ENCODE data around the gene TAS2R50.
"Not testable (repeated sequence)": the region's sequence is repeated elsewhere in the genome, so short reads cannot be mapped to it uniquely, and the experiment has no call there.

Gene TAS2R50, protein sequence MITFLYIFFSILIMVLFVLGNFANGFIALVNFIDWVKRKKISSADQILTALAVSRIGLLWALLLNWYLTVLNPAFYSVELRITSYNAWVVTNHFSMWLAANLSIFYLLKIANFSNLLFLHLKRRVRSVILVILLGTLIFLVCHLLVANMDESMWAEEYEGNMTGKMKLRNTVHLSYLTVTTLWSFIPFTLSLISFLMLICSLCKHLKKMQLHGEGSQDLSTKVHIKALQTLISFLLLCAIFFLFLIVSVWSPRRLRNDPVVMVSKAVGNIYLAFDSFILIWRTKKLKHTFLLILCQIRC

DNA sequence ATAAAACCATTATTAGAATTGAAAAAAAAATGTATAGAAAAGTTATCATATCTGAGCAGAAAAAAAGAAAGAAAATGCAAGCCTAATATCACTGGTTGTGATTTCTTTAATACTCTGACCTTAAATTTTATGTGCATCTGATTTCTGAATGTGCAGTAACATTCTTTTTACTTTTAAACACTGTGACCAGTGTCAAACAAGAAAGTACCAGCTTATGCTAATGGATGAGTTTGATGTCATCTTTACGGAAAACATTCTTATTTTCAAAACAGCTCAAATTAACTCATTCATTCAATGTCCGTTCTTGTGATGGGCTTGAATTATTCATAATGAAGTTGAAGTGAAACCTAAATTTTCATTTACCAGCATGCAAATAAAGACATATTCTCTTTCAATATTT lies at the start of gene TAS2R50:
TSS of gene TAS2R50 (minus strand) at position 101 of the 400 bp plus-strand sequence. CDS start at position 49, 52 bp downstream.
- DNase-seq = no peak

DNA sequence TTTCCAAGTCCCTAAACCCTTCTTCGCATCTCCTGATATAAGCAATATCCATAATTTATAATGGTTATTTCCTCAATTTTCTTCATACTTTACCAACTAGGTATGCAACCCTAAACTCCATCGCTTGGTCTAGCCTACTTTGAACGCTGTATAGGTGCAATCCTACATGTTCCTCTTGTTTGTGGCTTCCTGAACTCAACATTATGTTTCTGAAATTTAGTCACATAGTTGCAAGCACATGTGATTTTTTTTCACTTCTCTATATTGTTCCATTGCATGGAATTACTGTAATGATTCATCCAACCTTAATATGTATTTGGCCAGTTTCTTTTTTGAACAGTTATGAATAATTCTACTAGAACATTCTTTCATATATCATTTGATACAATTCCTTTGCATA lies 47.2 kb upstream of the TAS2R50 start:
- DNase-seq = not testable (repeated sequence)

DNA sequence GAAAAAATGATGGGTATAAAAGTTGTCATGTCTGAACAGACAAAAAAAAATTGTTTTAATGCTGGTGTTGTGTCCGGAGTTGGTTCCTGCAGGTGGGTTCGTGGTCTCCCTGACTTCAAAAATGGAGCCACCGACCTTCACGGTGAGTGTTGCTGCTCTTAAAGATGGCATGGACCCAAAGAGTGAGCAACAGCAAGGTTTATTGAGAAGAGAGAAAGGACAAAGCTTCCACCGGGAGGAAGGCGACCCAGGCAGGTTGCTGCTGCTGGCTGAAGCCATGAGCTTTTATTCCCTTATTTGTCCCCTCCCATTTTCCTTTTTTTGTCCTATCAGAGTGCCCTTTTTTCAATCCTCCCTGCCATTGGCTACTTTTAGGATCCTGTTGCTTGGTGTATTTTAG lies 44.6 kb upstream of the TAS2R50 start, which contains the start of gene TAS2R31:
TSS of gene TAS2R31 (minus strand) at position 101 of the 400 bp plus-strand sequence. CDS start at position 29, 72 bp downstream.
- DNase-seq = no peak

DNA sequence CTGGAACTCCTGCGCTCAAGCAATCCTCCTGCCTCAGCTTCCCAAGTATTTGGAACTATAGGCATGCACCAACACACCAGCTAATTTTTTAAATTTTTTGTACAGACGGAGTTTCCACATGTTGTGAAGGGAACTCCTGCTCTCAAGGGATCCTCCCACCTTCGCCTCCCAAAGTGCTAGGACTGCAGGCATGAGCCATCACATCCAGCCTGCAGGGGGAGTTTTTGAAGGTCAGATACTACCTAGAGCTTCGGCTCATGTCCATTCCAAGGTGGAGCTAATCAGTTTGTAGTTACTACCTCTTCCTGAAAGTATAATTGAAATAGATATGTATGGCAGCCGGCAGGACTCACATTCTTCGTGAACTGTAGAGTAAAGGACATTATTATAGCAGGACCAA lies 39.4 kb upstream of the TAS2R50 start:
- no peak for DNase-seq

DNA sequence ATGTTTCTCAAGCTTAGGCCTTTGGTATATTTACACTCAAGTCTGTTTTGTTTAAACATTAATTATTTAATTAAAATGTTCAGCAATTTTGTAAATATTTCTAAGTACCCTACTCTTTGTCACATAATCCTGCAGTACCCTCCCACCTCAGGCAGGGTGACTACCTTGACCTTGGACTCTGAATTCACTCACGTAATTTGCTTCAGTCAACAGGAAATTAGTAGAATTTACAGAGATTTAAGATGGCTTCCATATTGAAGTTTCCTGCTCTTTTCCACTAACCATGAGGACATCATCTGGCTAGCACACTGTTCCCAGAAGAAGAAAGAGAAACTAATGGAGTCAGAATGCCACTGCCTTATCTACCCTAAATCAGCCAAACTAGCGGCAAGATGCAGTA lies 36.7 kb upstream of the TAS2R50 start:
- no peak for DNase-seq

DNA sequence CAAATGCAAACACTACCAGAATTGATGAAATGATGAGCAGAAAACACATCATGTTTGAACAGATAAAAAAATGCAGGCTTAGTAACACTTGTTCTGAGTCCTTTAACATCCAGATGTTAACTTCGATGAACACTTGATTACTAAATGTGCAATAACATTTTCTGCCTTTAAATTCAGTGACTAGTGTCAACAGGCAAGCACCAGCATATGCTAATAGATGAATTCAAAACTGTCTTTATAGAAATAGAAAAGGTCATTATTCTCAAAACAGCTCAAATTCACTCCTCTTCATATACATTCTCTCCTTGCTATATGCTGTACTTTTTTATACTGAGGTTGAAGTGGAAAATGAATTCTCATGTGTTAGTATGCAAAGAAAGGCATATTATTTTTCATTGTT lies 35.8 kb upstream of the TAS2R50 start, which contains the start of gene TAS2R19:
TSS of gene TAS2R19 (minus strand) at position 101 of the 400 bp plus-strand sequence. CDS start at position 52, 49 bp downstream.
- DNase-seq = no peak

DNA sequence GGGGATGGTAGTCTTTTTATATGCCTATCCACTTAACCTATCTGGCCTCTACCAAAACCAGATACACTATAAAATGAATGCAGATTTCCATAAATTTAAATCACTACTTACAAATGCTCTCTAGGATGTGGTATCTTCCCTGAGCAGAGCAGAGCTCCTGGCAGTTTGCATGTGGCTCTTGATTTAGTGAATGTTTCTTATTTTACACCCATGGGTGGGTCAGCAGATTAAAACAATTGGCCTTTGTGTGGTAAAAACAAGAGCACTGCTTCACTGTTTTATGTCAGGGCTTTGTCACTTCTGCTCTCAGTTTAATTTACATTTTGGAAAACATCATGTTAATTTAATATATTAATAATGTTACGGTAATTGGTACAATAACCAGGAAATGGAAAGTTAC lies 30.2 kb upstream of the TAS2R50 start:
- DNase-seq = no peak

DNA sequence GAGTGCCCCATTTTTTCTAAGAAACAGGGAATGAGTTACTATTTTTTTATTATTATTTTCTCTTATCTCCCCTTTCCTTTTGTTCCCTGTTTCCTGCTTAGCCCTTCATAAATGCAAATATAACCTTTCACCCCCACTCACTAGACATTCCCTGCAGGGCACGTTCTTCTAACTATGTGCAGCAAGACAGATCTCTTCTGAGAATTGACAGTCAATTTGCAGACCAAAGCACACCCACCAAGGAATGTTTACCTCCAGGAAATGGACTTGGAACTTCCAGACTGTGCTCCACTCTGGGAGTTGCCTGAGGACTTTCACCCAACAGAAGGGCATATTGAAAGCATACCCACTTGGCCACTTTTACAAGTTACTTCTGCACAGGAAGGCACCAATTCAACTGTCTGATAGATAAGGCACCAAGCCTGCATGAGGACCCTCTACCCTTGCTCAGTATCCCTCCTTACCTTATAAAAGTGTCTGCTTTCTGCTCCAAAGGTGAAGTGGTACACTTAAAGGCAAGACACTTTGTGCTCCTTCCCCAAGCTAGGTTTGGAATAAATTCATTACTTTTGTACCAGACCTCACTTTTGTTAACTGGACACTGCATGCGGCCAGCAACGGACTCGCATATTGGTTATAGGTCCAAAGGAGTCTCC lies 29.2 kb upstream of the TAS2R50 start:
- DNase-seq = no peak

DNA sequence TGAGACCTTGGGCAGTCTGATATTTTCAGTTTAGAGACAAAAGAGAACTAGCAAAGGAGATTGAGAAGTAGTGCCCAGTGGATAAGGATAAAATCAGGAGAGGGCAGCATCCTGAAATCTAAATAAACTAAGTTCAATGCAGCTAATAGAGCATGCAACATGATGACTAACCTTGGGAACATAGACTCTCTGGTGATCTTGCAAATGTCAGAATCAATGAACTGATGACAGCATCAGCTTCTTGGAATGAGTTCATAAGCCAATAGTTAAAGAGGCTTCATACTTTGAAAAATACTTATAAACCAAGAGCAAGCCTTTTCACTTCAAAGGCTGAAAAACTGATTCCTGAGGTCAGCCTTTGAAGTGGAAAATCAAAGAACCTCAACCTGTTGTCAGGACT lies 27.5 kb upstream of the TAS2R50 start:
- no peak for DNase-seq

DNA sequence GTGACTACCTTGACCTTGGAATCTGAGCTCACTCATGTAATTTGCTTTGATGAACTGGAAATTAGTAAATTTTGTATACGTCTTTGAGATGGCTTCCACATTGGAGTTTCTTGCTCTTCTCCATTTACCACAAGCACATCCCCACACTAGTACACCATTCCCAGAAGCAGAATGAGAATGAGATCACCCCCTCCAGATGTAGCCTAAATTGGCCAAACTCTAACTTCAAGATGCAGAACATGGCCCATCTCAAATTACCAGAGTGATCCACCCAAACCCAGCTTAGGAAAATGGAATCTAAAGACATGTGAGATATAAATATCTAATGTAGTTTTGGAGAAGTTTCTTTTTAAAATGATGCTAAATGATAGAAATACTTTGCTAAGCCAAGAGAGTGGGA lies 20.9 kb upstream of the TAS2R50 start:
- DNase-seq = no peak

DNA sequence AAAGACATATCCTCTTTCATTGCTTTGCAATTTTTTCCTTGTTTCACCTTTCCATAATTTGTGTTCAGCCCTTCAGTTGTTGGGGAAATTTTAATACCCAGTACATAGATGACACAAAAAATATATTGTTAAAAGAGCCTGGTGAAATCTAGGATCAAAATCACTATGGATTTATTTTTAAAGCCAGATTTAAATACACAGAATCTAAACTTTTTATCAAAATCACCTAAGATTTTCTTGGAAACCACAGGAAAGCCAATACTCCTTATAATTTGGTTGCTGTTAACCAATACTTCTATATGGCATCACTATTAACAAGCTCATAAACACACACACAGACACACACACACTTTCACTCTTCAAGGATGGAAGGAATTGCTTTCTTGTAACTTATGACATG lies 11.5 kb upstream of the TAS2R50 start, which contains the start of gene TAS2R20:
TSS of gene TAS2R20 (minus strand) at position 101 of the 400 bp plus-strand sequence. CDS start 429 bp downstream, outside the sequence.
- no peak for DNase-seq

DNA sequence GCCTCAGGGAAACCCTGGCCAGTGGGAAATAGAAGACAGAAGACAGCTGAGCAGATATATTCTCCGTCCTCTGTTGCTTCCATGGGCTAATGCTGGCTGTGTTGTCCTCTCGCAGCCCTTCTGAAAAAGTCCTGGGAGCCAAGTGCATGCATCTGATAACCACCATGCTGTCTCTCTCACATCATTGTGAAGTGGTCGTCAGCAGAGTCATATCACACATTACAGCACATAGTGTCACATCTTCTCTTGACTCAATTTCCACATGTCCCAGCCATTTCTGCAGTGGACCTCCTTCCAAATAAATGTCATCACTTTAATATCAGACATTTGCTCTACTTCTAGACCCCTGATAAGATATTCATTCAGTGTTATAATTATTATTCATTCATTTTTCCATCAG lies 7.6 kb upstream of the TAS2R50 start:
- DNase-seq = no peak

DNA sequence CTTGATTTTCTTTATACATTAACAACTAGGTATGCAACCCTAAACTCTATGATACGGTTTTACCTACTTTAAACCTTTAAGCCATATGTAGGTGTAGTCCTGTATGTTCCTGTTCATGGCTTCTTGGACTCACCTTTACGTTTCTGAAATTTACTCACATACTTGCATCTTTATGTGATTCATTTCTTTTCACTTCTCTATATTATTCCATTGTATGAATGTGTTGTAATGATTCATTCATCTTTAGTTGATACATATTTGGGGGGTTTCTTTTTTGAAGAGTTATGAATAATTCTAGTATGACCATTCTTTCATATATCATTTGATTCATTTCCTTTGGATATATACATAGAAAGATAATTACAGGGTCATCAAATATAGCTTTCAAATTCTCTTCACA lies 2.4 kb upstream of the TAS2R50 start:
- no peak for DNase-seq

DNA sequence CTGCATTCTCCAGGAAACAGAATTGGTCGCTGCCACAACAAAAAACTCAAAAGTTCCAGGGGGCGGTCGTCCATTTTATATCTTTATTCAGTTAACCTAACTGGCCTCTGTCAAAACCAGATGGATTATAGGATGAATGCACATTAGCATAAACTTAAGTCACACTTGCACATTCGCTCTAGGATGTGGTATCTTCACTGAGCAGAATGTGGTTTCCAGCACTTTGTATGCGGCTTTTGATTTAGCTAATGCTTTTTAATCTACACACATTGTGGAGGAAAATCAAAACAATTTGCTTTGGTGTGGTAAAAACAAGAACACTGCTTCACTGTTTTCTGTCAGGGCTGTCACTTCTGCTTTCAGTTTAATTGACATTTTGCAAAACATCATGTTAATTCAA lies 4.5 kb downstream of the TAS2R50 start:
- DNase-seq = peak; percentile 11

DNA sequence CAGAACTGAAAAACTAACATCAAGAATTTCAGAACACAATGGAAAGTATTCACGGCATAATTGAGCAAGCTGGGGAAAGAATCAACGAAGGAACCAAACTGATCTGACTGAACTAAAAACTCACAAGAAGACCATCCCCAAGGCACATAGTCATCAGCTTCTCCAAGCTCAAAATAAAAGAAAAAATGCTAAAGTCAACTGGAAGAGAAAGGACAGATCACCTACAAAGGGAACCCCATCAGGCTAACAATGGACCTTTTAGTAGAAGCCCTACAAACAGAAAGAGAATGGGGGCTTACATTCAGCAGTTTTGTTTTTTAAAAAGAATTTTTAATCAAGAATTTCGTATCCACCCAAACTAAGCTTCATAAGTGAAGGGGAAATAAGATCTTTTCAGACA lies 11.7 kb downstream of the TAS2R50 start:
- DNase-seq = no peak

DNA sequence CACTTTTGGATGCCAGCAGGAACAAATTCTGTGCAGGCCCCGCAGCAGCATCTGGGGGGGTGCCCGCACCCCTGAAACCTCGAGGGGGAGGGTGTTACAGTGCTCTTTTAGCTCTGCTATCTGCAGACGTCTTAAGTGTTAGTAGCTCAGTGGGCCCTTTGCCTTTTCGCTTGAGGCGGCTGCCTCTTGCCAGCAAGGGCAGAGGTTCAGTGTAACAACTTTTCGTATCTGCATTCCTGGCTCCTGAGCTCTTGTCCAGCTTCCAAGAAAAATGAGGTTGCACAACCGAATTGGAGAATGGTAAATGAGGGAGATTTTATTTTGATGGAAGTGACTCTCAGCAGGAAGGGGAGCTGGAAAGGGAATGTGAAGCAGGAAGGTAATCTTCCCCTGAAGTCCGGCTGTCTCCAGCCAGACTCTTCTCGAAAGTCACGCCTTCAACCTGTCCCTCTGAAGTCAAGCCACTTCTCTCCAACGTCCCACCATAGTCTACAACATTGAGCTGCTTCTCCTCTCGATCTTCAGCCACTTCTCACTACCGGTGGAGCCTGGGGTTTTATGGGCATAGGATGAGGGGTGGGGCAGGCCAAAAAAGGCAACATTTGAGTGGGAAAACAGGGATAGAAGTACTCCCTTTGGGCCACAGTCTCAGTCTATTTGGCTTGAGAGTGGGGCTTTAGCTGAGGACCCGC lies 17.8 kb downstream of the TAS2R50 start:
- DNase-seq = no peak

DNA sequence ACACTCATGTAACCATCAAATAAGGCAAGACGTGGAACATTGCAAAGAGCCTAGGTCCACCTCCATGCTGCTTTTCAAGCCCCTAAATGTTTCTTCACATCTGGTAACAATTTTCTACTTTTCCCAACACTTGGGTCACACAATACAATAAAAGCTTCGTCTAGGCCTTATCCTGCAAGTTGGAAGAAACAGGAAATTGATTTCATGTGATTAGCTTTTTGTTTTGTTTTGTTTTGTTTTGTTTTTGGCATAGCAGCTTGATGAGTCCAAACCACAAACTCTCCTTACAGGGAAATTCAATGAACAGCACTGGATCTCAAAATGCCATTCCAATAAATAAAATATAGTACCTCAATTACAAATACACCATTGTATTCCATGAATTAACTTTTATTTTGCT lies 19.3 kb downstream of the TAS2R50 start:
- no peak for DNase-seq

DNA sequence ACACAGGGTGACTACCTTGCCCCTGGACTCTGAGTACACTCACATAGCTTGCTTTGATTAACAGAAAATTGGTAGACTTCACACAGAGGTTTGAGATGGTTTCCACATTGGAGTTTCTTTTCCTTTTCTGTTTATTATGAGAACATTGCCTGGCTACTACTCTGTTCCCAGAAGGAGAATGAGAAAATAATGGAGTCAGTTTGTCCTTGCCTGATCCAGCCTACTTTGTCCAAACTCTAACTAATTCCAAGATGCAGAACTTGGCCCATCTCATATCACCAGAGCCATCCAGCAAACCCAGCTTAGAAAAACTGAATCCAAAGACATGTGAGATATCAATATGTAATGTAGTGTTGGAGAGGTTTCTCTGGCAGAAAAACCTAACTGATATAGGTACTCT lies 20.4 kb downstream of the TAS2R50 start:
- no peak for DNase-seq

DNA sequence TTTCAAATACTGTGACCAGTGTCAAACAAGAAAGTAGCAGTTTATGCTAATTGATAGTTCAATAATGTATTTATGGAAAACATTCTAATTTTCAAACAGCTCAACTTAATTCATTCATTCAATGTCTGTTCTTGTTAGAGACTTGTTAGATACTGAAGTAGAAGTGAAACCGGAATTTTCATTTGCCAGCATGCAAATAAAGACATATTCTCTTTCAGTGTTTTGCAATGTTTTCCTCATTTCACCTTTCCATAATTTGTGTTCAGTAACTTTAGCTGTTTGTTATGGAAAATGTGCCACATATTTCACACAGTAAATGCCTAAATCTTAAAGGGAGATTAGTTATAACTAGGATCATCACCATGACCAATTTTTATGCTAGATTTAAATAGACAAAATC lies 21.2 kb downstream of the TAS2R50 start:
- no peak for DNase-seq

DNA sequence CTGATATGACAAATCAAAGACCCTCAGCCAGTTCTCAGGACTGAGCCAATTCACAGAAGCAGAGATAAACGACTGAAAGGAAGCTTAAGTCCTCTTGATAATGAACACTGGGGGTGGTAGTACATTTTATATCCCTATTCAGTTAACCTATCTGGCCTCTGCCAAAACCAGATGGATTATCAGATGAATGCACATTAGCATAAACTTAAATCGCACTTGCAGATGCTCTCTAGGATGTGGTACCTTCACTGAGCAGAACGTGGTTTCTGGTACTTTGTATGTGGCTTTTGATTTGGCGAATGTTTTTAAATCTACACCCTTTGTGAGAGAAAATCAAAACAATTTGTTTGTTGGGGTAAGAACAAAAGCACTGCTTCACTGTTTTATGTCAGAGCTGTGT lies 26.5 kb downstream of the TAS2R50 start:
- DNase-seq = peak; percentile 72

DNA sequence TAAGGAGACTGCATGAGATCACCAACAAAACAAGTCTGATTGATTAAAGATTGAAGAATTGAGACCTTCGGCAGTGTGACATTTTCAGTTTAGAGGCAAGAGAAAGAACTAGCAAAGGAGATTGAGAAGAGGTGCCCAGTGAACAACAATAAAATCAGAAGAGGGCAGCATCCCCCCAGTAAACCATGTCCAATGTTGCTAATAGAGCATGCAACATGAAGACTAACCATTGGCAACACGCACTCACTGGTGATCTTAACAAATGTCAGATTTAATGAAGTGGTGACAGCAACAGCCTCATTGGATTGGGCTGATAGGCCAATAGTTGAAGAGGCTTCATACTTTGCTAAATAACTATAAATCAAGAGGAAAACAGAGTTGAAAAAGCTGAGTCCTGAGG lies 26.9 kb downstream of the TAS2R50 start:
- DNase-seq = peak; percentile 72

DNA sequence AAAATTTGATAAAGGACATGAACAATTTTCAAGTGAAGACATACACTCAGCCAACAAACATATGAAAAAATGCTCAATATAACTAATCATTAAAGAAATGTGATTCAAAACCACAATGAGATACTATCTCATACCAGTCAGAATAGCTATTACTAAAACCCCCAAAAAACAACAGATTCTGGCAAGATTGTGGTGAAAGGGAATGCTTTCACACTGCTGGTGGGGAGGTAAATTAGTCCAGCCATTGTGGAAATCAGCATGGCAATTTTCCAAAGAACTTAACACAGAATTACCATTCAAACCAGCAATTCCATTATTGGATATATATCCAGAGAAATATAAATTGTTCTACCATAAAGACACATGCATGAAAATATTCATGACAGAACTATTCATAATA lies 29.0 kb downstream of the TAS2R50 start:
- no peak for DNase-seq

DNA sequence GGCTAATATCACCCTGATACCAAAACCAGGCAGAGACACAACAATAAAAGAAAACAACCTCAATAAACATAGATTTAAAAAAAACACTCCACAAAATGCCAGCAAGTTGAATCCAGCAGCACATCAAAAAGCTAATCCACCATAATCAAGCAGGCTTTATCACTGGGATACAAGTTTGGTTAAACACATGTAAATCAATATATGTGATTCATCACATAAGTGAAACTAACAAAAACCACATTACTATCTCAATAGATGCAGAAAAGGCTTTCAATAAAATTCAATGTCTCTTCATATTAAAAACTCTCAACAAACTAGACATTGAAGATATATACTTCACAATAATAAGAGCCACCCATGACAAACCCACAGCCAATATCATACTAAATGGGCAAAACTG lies 30.6 kb downstream of the TAS2R50 start:
- no peak for DNase-seq

DNA sequence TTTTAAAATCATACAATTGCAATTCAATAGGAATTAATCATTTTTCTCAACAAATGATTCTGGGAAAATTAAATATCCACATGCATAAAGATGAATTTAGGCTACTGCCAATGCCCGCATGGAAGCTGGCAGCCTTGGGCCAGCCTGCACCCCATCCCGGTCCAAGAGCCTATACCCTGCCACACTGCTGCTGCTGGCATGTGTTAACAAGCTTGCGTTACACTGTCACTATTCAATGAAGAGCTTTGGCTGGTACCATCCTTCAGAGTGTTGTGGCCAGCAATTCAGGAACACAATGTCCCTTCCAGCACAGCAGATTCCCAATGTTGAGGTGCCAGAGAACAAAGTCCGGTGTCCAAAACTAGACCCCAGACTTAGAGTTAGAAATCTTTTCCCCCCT lies 34.1 kb downstream of the TAS2R50 start:
- no peak for DNase-seq

Measured in OCI-M1 (cell line).